NCI-H345 (cell line): ENCODE results near the gene PDYN.

Source experiments
- DNase-seq: peaks from one replicate; lab custom pipeline; 2025; lab: John Stamatoyannopoulos, UW

PDYN gene

DNA sequence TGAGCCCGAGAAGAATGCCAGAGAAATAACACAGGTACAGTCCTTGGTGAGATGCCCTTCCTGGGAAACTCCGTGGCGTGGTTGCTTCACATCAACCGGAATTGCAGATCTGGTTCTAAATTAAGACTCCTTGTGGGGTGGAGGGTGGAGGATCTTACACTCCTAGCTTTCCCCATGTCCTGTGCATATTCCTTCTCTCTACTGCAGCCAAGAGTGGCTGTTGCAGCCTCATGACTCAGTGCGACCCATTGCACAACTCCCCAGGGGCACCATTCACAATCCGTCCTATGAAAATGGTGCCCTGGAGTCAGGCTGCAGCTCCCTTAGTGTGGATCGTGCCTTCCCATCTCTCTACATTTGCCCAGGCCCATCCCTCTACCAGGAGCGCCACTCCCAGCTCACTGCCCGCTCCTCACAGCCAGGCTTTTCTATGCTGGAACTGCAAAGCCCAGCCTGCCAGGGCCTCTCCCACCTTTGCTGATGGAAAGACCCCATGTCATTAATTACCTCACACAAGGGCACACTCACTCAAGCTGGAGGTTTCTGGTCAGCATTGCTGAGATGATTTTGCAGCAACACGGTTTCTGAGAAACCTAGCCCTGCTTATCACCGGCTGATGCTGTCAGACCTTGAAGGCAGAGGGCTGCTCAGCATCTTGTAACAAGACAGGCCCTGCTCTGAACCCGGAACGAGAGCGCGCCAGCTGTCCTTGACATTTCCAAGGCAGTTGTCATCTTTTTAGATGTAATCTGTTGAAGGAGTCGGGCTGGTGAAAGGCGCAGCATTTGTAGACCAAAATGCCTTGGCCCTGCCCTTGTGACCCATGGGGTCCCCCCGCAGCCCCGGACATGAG is 58.9 kb downstream of the PDYN start:
- DNase-seq, result no peak

DNA sequence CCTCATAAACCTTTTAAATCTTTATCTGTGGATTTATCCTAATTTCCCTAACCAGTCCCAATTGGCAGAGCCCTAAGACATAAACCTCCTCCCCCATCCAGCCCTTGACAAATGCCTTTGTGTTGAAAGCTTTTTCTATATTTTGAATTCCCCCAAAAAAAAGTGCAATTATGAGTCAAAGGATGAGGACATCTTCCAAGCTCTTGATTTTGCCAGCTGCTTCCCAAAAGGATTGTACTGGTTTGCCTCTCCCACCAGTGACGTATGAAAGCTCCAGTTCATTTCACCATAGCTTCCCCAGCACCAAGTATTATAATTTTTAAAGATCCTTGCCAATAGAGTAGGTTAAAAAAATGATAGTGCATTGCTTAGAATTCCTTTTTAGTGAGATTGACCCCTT is 59.7 kb downstream of the PDYN start:
- no peak for DNase-seq

DNA sequence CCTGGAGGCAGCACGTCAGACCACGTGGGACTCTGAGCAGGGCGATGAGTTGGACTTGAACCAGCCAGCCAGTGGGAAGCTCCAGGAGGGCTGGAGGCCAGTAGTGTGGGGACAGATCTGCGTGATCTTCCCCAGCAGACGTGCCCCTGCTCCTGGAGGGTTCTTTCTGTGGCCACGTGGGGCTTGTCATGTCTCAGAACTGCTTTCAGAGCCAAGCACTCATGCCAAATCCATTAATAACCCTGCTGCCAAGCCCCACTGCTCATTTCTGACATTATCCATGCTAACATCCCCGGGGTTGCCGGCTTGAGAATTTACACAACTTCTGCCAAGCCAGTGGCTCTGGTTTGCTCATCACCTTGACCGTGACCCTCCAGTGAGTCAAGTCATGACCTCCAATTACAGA is 60.4 kb downstream of the PDYN start:
- no peak for DNase-seq

DNA sequence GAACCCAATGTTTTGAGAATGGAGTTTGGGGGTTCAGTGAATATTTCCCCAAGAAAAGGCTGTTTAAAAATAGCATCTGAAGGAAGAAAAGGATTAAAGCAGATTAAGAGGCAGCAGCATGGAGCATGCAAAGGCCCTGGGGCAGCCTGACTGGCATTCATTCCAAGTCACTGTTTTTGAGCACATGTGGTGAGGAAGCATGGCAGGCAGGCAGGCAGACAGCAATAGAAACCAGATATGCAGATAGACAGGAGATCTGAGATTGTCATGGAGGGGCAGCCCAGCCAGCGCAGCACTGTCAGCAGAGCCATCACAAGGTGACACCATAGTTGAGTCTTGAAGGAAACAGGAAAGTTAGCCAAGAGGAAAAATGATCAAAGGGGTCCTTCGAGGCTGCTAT is 60.9 kb downstream of the PDYN start:
- no peak for DNase-seq

DNA sequence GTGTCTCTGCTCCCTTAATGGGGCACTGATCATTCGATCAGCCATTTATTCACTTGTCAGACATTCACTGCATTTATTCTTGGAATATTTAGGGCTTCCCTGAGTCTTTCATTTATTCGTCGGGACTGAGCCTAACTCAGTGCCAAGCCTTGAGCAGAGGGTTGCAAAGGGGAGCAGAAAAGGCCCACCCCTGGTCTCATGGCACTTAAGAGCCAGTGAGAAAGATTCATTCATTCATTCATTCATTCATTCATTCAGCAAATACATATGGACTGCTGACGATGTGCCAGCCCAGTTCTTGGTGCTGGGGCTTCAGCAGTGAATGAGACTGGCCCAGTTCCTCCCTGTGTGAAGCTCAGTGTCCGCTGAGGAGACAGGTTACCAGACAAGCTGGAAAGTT is 62.0 kb downstream of the PDYN start:
- DNase-seq, result no peak

DNA sequence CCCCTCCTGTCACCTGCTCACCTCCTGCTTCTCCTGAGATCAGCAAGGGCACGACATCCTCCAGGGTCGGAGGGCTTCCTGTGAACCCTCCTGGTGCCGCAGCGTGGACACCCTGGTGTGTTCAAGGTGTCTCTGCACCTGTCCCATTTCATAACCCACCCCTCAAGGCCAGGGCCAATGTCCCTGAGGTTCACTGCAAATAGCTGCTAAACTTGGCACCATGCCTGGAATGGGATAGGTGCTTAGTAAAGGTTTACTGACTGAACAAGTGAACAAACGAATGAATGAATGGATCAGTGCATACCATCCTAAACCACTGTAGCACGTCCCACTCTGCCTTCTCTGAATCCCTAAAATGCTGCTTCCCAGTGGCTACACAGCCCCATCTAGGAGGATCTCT is 63.7 kb downstream of the PDYN start:
- DNase-seq, result peak; percentile 35

DNA sequence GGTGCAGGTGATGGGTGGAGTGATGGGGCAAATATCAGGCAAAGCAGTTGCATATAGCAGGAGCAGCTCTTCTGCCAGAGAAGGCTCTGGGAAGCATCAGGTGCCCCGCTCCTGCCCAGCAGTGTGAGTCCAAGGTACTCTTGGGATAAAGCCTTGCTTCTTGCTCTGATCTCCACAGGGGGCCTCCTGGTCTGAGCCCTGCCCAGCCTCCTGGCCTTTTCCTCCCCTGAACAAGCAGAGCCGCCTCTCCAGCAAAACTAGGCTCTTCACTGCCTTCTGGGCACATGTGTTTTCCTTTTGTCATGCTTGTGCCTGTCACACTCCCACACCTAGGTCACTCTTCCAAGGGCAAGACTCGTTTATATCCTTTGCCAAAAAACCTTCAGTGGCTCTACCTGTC is 64.4 kb downstream of the PDYN start:
- no peak for DNase-seq

DNA sequence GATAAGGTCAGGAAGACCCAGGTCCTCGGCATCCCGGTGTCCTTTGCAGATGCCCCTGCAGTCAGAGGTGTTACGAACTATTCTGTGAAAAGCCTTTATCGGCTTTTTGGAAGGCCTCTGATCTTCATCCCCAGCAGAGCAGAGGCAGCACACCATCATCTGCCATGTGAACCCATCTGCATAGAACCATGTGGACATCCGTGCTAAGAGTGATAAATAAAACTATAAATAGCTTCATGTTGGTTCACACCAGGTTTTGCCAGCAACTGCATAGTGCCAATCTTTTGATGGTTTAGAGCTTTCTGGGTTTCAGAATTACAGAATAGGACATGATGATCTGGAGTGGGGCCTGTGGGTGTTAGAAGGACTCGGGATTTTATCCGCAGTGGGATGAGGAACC is 65.1 kb downstream of the PDYN start:
- no peak for DNase-seq
